HFF-Myc (cell line): ENCODE data around the gene PPM1L.

ENCODE experiments used
- DNase-seq: peaks from one replicate; pipeline ENCODE4 v3.0.0-alpha.2; 2011; ENCODE audit warnings: low read depth; ENCODE audit errors: extremely low read depth
- H3K4me3 ChIP-seq: replicated peaks from 2 replicates; pipeline ENCODE4 v1.5.1; 2011; ENCODE audit warnings: low read depth, mild to moderate bottlenecking, control low read depth, low read length
- CTCF ChIP-seq: IDR thresholded peaks from 2 replicates; pipeline ENCODE4 v1.5.1; 2012; ENCODE audit warnings: mild to moderate bottlenecking, low read depth, low read length, control low read depth; ENCODE audit errors: missing control alignments

The PPM1L gene

GRCh38 chr3:160986069-160986468, 230.0 kb downstream of the PPM1L start:
- no peak for TF ChIP-seq CTCF
- DNase-seq, result no peak
- H3K4me3 ChIP-seq, result no peak overlapping the region

- no peak overlapping the region for H3K4me3 ChIP-seq
- no peak for DNase-seq
- no peak for TF ChIP-seq CTCF
These were observed 232.2 kb downstream of the PPM1L start for GRCh38 chr3:160987982-160988964.

- TF ChIP-seq CTCF, result no peak
- no peak overlapping the region for H3K4me3 ChIP-seq
- DNase-seq, result no peak
These were observed 234.4 kb downstream of the PPM1L start for GRCh38 chr3:160990446-160990845.

GRCh38 chr3:160992712-160993111, 236.7 kb downstream of the PPM1L start:
- no peak for TF ChIP-seq CTCF
- H3K4me3 ChIP-seq, result no peak overlapping the region

GRCh38 chr3:160996811-160997210, 240.8 kb downstream of the PPM1L start:
- H3K4me3 ChIP-seq, result no peak overlapping the region
- TF ChIP-seq CTCF, result no peak
- DNase-seq, result no peak

More at GRCh38 chr3:160992712-160993111, 236.7 kb downstream of the PPM1L start:
- DNase-seq, result no peak

- no peak for TF ChIP-seq CTCF
- H3K4me3 ChIP-seq, result no peak overlapping the region
- no peak for DNase-seq
These were observed 242.6 kb downstream of the PPM1L start for GRCh38 chr3:160998581-160998980.

- DNase-seq, result no peak
- no peak for TF ChIP-seq CTCF
- no peak overlapping the region for H3K4me3 ChIP-seq
These were observed 243.2 kb downstream of the PPM1L start for GRCh38 chr3:160999274-160999673.
